T1000 (cell line): Measurements from ENCODE around the gene POU6F2.
A peak's percentile ranks its signal among the peaks of the same experiment; 100 is the strongest.

Experiments
- DNase-seq: peaks from one replicate; lab custom pipeline; 2025; ENCODE audit warnings: mixed read lengths; lab: John Stamatoyannopoulos, UW

The POU6F2 gene

DNA sequence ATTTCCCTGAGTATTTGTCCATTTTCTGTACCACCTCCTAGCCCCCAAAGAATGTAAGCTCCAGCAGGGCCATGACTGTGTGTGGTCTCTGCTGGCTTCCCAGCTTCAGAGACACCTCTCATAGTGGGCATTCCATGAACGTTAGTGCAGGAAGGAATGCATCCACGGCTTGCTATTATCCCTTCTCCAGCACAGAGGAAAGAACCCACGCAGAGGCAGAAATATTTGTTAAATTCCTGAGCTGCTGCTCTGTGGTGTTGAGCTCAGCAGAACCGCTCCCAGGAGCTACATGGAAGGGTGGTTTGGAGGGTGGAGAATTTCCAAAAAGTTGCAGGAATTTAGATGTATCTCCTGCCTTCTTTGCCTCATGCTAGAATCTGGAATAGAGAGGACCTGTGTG, 275.2 kb downstream of the POU6F2 start:
- DNase-seq, result no peak

GRCh38 chr7:39259391-39260003, 281.8 kb downstream of the POU6F2 start:
- no peak for DNase-seq

DNA sequence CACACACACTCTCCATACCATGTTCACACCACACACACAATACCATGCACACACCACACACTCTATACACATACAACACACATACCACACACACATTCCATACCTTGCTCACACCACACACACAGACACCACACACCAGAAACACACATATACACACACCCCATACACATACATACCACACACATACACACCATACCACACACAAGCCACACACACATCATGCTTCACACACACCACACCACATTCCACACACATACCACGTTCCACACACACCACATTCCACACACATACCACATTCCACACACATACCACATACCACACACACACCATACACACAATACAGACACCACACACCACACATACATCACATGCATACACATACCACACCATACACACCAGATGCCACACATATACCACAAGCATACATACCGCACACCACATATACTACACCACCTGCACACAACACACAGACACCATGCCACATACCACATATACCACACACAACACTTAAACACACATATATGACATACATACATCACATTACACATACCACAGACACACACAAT, 282.7 kb downstream of the POU6F2 start:
- no peak for DNase-seq

DNA sequence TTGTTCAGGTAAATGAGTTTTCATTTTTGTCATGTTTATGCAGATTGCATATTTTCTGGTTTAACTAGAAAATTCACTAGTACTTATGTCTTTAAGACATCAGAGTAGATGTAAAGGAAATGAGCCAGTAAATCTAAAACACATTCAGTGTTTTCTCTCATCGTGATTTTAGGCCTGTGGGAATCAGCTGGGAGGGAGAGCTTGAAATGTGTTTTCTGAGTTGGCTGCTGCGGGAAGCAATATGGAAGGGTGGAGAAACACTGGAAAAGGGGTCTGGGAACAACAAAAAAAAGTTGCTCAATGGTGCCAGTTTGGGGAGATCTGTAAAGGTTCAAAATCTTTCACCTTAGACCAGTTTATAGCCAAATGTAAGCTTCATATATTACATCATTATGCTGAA, 284.1 kb downstream of the POU6F2 start:
- DNase-seq, result no peak

DNA sequence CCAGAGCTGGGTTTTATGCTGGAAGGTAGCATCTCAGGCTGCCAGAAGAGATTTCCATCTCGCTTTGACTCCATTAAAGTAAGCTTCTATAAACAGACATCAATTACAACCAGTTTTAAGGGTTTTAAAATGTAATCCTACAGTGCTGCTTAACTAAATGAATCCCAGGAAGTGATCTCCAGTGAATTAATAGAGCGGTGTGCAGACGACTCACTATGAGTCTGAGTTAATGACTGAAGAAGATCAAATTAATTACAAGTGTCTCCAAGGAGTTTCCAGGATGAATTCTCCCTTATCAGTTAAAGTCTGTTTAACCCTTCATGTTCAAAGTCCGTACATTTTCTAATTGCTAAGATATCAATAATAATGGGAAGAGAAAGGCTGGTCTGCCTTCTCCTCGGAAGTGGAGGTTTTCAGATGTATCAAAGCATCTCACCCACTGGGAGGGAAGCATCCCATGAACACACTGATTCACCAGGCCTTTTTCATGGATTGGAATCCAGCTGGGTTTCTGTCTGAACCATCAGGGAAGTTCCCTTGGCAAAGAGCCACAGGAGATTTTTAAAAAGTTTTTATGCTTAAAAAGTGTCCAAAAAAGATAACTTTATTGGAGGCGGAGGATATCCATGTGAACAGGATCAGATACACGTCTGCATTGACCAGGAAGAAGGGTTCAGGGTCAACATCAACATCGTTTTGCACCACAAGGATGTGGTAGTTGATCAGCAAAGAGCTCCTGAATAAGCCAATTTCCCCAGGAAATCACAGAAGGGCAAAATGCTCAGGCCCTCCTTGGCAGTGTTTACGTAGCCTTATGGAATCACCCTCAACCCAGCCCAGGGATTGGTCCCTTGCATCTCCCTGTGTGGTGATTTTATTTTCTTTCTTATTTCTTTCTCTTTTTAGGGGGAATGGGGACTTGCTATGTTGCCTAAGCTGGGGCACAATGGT, 288.2 kb downstream of the POU6F2 start:
- no peak for DNase-seq

GRCh38 chr7:39269034-39269433, 291.3 kb downstream of the POU6F2 start:
- no peak for DNase-seq

DNA sequence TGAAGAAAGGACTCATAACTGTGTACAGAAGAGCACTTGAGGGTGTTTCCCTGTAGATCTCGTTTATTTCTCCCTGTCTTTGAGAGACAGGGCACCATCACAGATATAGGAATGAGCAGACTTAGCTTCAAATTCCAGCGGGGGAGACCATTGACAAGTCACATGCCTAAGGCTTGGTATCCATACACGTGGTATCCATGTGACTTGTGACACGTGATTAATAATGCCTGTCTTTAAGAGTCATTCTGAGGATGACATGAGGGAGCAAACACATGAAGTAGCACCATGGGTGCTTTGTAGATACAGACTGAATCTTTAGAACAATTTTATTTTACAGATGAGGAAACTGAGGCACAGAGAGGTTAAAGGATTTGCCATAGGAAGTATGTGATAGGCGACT, 292.3 kb downstream of the POU6F2 start:
- no peak for DNase-seq

DNA sequence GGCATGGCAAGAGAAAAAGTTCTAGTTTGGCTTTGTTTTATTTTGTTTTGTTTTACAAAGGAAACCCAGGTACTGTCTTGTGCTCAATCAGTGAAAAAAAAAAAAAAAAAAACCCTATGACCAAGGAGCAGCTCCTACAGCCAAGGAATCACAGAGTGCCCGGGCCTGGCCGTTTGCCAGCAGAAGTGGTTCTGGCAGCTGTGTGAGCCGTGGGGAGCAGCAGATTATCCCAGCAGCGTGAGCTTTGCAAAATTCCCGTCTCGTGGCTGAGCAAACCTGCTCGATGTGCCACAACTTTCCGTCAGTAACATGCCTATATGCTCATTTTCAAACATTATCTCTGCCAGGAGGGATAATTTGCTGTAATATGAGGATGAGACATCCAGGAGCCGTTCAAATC, 293.7 kb downstream of the POU6F2 start:
- DNase-seq, result no peak

- DNase-seq, result no peak
Measured at GRCh38 chr7:39272111-39272510, 294.4 kb downstream of the POU6F2 start.

DNA sequence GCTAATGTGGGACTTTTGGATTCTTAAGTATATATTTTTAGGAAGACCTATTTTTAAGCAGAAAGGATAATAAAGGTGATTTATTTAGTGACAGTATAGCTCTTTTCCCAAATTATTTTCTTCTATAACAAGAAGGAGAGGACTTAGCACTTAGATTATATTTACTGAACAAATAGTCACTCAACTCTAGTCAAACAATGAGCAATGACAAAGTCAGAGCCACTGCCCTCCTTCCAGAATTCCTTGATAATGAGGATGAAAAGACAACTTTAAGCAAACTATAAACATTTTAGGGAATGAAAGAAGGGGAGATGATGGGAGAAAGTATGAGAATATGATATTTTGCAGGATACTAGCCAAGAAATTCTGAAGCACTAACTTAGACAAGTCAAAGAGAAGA, 295.0 kb downstream of the POU6F2 start:
- DNase-seq, result no peak

DNA sequence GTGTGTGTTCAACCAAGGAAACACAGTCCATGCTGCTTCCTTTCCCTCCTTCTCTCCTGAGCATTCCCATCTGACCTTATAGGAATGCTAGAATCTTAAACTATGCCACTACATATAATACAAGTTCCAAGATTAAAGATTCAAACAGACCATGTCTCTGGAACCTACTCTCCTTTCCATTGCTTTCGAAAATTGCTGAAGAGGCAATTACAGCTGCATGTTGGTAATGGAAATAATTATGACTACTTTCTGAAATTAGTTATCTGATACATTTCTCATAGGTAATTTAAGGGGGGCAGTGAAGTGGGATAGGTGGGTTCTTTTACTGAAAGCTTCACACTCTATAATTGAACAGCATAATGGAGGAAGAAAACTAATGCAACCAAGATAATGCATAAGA, 302.6 kb downstream of the POU6F2 start:
- DNase-seq, result no peak

DNA sequence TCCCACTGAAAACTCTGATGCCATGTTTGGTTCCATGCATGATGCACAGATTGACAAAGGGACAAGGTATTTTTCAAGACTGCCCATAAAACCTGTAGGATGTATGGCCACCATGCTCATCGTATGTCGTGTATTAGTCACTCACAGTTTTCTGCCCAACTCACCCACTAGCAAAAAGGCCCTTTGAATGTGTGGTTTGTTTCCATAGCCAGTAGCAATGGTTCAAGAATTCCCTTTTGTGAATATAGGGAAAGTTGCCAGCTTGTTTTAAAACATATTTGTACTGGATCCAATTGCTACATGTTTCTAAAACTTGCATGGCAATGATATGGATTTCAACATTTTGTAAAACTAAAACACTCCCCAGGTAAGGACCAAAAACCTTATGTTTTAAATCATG, 307.5 kb downstream of the POU6F2 start:
- no peak for DNase-seq

- no peak for DNase-seq
Measured at GRCh38 chr7:39288303-39288702, 310.6 kb downstream of the POU6F2 start.

- no peak for DNase-seq
Measured at GRCh38 chr7:39291628-39292410, 314.1 kb downstream of the POU6F2 start.

- DNase-seq, result no peak
Measured at GRCh38 chr7:39293056-39293823, 315.5 kb downstream of the POU6F2 start.

- no peak for DNase-seq
Measured at GRCh38 chr7:39294022-39294421, 316.3 kb downstream of the POU6F2 start.

DNA sequence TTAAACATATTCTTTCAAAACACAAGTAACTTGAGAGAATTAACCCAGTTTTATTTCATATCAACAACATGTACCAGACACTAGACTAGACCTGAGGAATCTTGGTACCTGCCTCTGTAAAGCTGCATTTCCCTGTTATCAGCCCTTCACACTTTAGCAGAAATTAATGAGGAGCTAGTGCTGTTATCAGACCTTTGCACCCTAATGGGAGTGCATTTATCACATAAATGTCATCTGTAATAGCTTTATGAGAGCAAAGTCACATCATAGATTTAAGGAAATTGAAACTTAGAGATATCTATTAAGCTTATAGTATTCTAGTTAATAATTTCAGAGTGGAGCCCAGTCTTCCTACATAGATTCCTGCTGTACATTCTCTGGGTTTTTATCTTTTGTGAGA, 318.1 kb downstream of the POU6F2 start:
- no peak for DNase-seq

- peak; percentile 80 for DNase-seq
Measured at GRCh38 chr7:39299695-39300094, 322.0 kb downstream of the POU6F2 start.

GRCh38 chr7:39300276-39300675, 322.6 kb downstream of the POU6F2 start:
- DNase-seq, result no peak

DNA sequence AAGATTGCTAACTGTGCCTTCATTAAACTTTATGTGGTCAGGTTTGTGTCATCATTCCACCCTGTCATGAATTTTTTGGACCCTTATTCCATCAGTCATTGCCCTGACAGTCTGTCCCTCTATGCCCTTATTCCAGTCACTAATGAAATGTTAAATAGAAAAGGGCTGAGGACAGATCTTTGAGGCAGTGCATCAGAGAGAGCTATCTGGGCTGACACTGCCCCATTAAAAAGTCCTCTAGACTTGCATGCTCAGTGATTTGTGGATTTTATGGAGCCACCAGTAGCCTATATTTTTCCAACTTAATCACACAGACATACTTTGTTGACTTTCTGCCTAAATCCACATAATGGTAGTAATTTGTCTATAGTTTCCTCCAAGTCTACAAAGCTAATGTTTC, 323.8 kb downstream of the POU6F2 start:
- no peak for DNase-seq

DNA sequence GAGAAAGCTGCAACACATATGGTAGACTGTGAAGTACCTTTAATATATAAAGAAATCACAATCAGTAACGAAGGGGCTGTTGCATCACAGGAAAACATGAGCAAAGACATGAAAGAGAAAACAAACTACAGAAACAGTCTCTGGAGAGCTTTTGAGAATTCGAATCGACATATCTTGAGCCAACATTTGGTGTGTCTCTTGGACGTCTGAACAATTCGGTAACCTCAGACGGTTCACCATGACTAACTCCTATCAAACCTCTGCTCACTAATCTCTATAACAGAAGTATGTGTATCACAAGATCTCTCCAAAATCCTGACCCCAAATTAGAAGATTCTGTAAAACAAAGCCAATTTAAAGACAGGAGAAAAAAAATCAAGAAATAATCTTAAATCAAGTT, 326.5 kb downstream of the POU6F2 start:
- DNase-seq, result no peak
